SK-N-SH treated with all-trans-retinoic acid at 6 μM for 48 hours (cell line): Measurements from ENCODE around the gene ICA1.

Source experiments
- ARNTL ChIP-seq: fragments of 450-650 bp; formaldehyde crosslinking; IDR thresholded peaks from 2 replicates; pipeline ENCODE4 v1.5.0; 2020; ENCODE audit warnings: low read depth, mild to moderate bottlenecking, moderate library complexity, borderline replicate concordance
- CSDC2 ChIP-seq: fragments of 250-450 bp; sonication (Bioruptor Pico); IDR thresholded peaks from 2 replicates; pipeline ENCODE4 v1.5.0; 2020; ENCODE audit warnings: mild to moderate bottlenecking, moderate library complexity
- ISL1 ChIP-seq: fragments of 250-450 bp; sonication (Bioruptor Pico); IDR thresholded peaks from 2 replicates; pipeline ENCODE4 v2.1.2; 2022; ENCODE audit warnings: mild to moderate bottlenecking, moderate library complexity
- SNAI2 ChIP-seq: fragments of 250-450 bp; sonication (Bioruptor Pico); IDR thresholded peaks from 2 replicates; pipeline ENCODE4 v1.5.0; 2020; ENCODE audit warnings: mild to moderate bottlenecking, moderate library complexity
- TCF4 ChIP-seq: fragments of 250-450 bp; sonication (Bioruptor Pico); IDR thresholded peaks from 2 replicates; pipeline ENCODE4 v1.8.0; 2021; ENCODE audit warnings: mild to moderate bottlenecking, moderate library complexity, borderline replicate concordance
- TOX ChIP-seq: fragments of 250-450 bp; sonication (Bioruptor Pico); IDR thresholded peaks from 2 replicates; pipeline ENCODE4 v1.8.0; 2021; ENCODE audit warnings: mild to moderate bottlenecking, moderate library complexity, borderline replicate concordance
- ZFP3 ChIP-seq: fragments of 250-450 bp; sonication (Bioruptor Pico); IDR thresholded peaks from 2 replicates; pipeline ENCODE4 v1.5.0; 2020; ENCODE audit warnings: mild to moderate bottlenecking, moderate library complexity
- ZNF70 ChIP-seq: fragments of 450-650 bp; formaldehyde crosslinking; IDR thresholded peaks from 2 replicates; pipeline ENCODE4 v1.5.0; 2020; ENCODE audit warnings: mild to moderate bottlenecking, moderate library complexity
- ZNF8 ChIP-seq: fragments of 450-650 bp; formaldehyde crosslinking; IDR thresholded peaks from 2 replicates; pipeline ENCODE4 v1.5.0; 2020; ENCODE audit warnings: mild to moderate bottlenecking, moderate library complexity
- TF ChIP-seq, protein P1 (sequence below): fragments of 250-450 bp; sonication (Bioruptor Pico); IDR thresholded peaks from 2 replicates; pipeline ENCODE4 v1.8.0; 2021; ENCODE audit warnings: low read depth, mild to moderate bottlenecking, moderate library complexity, borderline replicate concordance
- TF ChIP-seq, protein P2 (sequence below): fragments of 250-450 bp; sonication (Bioruptor Pico); IDR thresholded peaks from 2 replicates; pipeline ENCODE4 v1.5.1; 2021; ENCODE audit warnings: mild to moderate bottlenecking, moderate library complexity
- TF ChIP-seq, protein P3 (sequence below): fragments of 250-450 bp; sonication (Bioruptor Pico); IDR thresholded peaks from 2 replicates; pipeline ENCODE4 v1.5.0; 2020; ENCODE audit warnings: mild to moderate bottlenecking, moderate library complexity

DNA sequence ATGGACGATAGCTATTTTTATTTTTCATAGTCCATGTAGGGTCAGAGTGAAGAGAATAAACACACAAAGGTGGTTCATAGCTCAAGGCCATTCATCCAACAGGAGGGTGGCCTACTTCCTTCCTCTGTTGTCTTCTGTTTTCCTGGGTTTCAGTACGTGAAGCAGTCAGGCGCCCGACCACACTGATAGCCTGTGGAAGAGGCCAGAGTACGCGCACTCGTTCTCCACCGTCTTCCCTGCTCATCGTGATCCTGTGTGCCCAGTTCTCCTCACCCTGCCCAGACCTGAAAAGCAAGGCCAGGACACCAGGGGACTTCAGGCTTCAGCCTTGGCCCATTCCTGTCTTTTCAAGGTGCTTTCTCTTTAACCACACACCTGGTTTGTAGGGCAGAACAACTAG is 158.7 kb downstream of the ICA1 start:
- no peak for TF ChIP-seq ZFP3
- no peak for TF ChIP-seq SNAI2 (CRISPR knock-in tag)
- TF ChIP-seq ARNTL (CRISPR knock-in tag) = no peak
- no peak for TF ChIP-seq CSDC2 (CRISPR knock-in tag)
- TF ChIP-seq TCF4 (CRISPR knock-in tag) = no peak
- no peak for TF ChIP-seq ZNF8 (CRISPR knock-in tag)
- TF ChIP-seq, protein P1, sequence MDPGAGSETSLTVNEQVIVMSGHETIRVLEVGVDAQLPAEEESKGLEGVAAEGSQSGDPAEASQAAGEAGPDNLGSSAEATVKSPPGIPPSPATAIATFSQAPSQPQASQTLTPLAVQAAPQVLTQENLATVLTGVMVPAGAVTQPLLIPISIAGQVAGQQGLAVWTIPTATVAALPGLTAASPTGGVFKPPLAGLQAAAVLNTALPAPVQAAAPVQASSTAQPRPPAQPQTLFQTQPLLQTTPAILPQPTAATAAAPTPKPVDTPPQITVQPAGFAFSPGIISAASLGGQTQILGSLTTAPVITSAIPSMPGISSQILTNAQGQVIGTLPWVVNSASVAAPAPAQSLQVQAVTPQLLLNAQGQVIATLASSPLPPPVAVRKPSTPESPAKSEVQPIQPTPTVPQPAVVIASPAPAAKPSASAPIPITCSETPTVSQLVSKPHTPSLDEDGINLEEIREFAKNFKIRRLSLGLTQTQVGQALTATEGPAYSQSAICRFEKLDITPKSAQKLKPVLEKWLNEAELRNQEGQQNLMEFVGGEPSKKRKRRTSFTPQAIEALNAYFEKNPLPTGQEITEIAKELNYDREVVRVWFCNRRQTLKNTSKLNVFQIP = no peak
- TF ChIP-seq, protein P2, sequence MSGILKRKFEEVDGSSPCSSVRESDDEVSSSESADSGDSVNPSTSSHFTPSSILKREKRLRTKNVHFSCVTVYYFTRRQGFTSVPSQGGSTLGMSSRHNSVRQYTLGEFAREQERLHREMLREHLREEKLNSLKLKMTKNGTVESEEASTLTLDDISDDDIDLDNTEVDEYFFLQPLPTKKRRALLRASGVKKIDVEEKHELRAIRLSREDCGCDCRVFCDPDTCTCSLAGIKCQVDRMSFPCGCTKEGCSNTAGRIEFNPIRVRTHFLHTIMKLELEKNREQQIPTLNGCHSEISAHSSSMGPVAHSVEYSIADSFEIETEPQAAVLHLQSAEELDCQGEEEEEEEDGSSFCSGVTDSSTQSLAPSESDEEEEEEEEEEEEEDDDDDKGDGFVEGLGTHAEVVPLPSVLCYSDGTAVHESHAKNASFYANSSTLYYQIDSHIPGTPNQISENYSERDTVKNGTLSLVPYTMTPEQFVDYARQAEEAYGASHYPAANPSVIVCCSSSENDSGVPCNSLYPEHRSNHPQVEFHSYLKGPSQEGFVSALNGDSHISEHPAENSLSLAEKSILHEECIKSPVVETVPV = no peak
- TF ChIP-seq TOX (CRISPR knock-in tag) = no peak
- TF ChIP-seq ZNF70 = no peak
- TF ChIP-seq, protein P3, sequence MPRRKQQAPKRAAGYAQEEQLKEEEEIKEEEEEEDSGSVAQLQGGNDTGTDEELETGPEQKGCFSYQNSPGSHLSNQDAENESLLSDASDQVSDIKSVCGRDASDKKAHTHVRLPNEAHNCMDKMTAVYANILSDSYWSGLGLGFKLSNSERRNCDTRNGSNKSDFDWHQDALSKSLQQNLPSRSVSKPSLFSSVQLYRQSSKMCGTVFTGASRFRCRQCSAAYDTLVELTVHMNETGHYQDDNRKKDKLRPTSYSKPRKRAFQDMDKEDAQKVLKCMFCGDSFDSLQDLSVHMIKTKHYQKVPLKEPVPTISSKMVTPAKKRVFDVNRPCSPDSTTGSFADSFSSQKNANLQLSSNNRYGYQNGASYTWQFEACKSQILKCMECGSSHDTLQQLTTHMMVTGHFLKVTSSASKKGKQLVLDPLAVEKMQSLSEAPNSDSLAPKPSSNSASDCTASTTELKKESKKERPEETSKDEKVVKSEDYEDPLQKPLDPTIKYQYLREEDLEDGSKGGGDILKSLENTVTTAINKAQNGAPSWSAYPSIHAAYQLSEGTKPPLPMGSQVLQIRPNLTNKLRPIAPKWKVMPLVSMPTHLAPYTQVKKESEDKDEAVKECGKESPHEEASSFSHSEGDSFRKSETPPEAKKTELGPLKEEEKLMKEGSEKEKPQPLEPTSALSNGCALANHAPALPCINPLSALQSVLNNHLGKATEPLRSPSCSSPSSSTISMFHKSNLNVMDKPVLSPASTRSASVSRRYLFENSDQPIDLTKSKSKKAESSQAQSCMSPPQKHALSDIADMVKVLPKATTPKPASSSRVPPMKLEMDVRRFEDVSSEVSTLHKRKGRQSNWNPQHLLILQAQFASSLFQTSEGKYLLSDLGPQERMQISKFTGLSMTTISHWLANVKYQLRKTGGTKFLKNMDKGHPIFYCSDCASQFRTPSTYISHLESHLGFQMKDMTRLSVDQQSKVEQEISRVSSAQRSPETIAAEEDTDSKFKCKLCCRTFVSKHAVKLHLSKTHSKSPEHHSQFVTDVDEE = no peak
- no peak for TF ChIP-seq ISL1
